GM18858 (cell line): ENCODE measurements around the gene SPACA4.
"Not testable (repeated sequence)": the region's sequence is repeated elsewhere in the genome, so short reads cannot be mapped to it uniquely, and the experiment has no call there.

Experiments
- ATAC-seq: cut with Tn5 transposase; IDR thresholded peaks from one replicate; pipeline ENCODE4 v1.9.1; 2021; ENCODE audit not compliant: unreplicated experiment

The SPACA4 gene

DNA sequence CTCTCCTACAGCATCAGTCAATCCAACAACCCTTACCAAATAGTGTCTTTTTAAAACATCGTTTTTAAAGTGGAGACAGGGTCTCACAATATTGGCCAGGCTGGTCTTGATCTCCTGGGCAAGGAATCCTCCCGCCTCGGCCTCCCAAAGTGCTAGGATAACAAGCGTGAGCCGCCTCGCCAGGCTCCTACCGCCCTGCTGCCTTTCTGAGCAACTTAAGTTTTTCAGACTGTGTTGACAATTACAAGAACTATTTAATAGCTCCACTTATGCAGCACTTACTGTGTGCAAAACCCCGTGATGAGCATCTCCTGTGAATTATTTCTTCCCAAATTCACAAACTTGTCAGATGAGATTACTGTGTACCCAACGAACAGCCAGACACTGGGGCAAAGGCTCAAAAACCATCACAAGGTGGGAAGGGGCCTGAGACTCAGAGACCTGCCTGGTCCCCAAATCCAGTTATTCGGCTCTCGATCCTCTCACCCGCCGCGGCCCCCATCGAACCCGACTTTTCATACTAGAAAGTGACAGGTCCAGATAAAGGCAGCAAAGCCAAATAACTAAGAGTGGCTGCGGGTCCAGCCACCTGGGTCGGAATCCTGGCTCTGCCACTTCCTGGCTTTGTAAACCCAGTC lies 11.9 kb downstream of the SPACA4 start:
- no peak for ATAC-seq

DNA sequence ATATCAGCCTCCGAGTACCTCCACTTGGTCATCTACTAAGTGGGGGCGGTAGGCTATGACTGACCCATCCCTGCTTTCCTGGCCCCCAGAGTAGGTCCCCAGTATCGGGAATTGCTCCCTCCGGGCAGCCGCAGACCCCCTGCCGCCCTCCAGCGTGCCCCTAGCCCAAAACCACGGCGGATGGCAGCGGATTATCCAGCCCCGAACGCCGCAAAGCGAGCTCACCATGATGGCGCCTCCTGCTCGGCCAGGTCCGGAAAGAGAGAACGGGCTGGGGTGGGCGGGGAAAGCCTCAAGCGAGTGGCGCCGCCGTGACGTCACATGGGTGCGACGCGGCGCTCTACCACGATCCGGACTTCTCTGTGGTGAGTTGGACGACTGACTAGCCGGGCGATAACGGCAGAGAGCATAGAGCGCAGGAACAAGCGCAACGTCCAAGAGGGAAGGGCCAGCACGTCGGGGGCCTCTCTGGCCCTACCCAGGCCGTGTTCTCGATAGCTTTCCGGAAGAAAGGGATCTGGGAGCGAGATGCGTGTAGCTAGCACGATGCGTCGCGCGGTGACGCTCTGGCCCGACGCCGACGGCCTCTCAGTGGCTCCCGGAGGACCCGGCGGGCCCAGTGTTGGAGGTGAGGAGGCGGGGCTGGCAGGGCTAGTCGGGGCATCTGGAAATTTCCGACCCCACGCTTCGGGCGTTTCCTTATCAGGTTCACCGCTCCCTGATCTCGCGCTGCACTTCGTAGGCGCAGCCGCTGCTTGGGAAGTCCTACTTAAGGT lies 12.6 kb downstream of the SPACA4 start, which contains the start of the genes RPL18 and SPHK2:
Gene RPL18, minus strand, starts transcription at position 263 of the 776 bp plus-strand sequence. Its CDS starts 35 bp downstream, at position 228.
Gene SPHK2, plus strand, starts transcription at position 591 of the 776 bp plus-strand sequence. CDS start 1,009 bp downstream, outside the sequence.
- peak; percentile 76 for ATAC-seq

DNA sequence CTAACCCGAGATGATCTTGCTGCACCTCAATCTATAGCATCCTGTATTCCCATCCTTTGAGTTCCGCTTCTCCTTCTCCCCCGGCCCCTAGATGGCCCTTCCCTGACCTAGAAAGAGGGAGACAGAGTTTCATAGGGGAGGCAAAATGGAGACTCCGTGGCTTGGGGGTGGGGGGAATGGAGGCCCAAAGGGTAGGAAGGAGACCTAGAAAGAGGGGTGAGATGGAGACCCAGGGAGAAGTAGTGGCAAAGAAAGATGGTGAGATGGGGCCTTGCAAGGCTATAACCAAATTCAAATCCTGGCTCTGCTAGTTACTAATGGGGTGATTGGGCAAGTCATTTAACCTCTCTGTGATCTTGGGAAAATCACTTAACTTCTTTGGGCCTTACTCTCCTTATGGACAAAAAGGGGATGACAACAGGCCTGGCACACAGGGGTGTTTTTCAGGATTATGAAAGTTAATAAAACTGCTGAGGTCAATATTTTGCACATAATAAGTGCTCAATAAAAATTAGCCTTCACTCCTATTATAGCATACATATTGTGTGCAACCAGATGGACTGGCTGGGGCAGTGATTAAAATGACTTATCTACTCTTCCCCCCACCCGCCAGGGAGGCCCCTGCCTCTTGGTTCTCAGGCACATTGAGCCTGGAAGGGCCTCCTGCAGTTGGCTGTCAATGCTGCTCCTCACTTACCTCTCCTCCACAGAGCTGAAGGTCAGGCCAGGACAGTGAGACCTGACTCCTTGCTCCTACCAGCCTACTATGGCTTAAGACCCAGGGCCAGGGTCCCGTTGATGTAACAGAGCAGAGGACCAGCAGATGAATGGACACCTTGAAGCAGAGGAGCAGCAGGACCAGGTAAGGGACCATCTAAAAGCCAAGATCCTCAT lies 13.4 kb downstream of the SPACA4 start:
- no peak for ATAC-seq

DNA sequence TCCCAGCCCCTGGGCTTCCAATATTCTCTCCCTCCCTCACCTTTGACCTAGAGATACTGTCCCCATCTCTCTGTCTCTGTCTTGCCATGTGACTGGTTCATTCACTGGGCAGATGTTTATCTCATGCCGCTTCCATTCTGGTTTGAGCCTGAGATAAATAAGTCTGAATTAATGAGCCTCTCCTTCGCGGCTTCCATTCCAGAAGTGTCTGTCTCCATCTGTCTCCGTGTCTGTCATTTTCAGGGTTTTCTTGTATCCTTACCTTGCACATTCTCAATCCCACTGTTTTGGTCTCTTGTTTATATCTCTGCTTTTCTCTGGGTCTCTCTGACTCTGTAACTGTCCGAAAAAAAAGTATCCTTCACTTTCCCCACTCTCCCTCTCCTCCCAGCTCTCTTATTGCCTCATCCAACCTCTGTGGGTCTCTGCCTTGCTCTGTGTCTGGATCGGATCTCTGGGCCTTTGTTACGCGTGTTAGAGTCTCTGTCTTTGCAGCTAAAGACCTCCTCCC lies 17.1 kb downstream of the SPACA4 start:
- ATAC-seq = no peak

DNA sequence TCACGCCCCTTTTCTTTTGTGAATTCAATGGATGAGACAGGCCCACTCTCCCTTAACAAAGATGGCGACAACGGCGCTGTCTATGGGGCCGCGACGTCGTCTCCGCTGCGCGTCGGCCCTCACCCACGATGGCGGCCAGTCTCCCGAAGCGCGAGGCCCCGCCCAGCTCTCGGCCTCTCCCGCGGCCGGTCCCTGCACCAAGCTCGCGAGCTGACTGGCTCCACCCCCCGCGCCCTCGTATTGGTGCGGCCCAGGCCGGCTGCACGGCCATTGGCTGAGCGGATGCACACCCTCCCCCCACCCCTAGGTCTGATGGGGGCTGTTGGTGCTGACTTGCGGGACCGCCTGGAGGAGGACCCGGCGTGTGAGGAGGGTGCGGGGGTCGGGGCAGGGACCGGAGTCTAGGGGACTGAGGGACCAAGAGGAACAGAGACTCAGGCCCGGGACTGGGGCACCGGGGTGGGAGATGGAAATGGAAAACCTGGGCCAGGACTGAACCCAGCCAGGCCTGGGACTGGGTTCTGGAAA lies 17.6 kb downstream of the SPACA4 start:
- ATAC-seq = peak; percentile 42

DNA sequence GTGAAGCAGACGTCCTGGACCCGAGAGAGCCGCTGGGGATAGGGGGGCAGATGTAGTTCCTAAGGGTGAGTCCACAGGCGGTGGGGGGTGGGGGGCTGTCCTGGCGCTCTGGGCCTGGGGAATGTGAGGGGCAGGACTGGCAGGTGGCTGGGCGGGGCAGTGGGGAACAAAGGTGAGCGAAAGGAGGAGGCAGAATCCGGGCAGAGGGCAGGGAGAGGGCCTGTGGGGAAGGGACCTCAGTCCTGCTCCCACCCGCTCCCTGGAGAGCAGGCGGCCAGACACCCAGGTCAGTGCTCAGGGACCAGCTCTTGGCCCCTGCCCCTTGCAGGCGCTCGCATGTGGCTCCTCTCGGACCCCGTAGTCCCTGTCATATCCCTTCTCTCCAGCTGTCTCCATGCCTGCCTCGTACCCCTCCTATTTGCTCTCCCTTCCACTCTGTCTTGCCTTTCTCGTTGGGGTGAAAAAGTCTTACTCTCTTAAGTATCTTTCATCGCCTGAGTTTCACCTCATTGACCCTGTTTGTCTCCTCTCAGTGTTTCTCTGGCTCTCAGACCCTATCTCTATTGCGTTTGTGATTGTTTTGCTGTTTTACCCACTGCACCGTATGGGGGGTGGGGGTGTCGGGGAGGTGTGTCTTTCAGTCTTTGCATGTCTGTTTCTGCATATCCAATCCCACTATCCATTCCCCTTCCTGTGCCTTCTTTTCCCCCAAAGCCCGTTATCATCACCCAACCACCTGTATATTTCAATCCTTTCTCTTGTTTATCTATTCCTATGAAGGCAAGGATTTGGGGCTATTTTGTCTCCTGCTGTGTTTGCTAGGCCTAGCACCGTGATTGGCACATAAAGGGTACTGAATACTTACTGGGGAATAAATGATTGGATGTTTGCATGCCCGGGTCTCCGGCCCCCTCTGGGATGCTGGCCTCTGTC lies 18.5 kb downstream of the SPACA4 start:
- no peak for ATAC-seq

DNA sequence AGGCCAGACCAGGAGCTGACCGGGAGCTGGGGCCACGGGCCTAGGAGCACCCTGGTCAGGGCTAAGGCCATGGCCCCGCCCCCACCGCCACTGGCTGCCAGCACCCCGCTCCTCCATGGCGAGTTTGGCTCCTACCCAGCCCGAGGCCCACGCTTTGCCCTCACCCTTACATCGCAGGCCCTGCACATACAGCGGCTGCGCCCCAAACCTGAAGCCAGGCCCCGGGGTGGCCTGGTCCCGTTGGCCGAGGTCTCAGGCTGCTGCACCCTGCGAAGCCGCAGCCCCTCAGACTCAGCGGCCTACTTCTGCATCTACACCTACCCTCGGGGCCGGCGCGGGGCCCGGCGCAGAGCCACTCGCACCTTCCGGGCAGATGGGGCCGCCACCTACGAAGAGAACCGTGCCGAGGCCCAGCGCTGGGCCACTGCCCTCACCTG lies 19.4 kb downstream of the SPACA4 start:
- no peak for ATAC-seq

DNA sequence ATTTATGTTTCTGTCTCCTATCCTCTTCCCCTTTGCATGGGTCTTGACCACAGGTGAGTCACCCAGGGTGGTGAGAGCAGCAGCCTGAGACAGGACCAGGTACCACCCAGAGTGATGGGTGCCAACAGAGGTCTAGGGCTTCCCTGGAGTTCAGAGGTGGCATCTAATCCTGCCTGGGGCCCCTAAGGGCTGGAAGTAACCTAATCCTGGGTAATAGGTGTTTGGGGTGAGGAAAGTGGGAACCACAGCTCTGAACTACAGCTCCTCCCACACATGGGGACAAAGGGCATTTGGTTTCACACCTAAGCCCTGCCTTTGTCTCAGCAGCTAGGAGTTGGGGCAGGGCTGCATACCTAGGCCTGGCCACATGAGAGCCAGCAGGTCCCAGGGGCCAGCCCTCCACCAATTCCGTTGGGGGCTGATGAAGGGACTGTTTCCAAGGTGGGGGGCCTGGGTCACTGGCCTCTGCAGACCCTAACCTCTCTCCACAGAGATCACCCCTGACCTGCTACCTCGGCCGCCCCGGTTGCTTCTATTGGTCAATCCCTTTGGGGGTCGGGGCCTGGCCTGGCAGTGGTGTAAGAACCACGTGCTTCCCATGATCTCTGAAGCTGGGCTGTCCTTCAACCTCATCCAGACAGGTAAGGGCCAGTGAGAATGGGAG lies 20.8 kb downstream of the SPACA4 start:
- no peak for ATAC-seq

DNA sequence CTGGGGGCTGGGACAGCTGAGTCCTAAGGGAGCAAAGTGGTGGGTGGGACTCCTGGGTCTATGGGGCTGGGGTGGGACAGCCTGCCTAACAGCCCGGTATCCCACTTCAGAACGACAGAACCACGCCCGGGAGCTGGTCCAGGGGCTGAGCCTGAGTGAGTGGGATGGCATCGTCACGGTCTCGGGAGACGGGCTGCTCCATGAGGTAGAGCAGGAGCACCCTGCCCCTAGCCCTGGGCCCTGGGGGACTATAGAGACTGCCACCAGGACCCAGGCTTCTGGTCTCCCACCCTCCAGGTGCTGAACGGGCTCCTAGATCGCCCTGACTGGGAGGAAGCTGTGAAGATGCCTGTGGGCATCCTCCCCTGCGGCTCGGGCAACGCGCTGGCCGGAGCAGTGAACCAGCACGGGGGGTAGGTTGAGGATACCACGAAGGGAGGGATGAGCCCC lies 21.3 kb downstream of the SPACA4 start:
- ATAC-seq = no peak

DNA sequence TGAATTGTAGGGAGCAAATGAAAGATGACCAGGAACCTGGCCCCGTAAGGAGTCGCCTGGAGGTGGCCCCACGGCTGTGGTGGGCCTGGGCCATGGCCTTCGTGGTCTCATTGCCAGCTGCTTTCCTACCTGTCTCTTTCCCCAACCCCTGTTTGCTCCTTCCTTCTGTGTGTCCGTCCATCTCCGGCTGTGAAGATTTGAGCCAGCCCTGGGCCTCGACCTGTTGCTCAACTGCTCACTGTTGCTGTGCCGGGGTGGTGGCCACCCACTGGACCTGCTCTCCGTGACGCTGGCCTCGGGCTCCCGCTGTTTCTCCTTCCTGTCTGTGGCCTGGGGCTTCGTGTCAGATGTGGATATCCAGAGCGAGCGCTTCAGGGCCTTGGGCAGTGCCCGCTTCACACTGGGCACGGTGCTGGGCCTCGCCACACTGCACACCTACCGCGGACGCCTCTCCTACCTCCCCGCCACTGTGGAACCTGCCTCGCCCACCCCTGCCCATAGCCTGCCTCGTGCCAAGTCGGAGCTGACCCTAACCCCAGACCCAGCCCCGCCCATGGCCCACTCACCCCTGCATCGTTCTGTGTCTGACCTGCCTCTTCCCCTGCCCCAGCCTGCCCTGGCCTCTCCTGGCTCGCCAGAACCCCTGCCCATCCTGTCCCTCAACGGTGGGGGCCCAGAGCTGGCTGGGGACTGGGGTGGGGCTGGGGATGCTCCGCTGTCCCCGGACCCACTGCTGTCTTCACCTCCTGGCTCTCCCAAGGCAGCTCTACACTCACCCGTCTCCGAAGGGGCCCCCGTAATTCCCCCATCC lies 22.1 kb downstream of the SPACA4 start:
- ATAC-seq = no peak

DNA sequence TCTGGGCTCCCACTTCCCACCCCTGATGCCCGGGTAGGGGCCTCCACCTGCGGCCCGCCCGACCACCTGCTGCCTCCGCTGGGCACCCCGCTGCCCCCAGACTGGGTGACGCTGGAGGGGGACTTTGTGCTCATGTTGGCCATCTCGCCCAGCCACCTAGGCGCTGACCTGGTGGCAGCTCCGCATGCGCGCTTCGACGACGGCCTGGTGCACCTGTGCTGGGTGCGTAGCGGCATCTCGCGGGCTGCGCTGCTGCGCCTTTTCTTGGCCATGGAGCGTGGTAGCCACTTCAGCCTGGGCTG lies 22.7 kb downstream of the SPACA4 start:
- ATAC-seq = no peak

DNA sequence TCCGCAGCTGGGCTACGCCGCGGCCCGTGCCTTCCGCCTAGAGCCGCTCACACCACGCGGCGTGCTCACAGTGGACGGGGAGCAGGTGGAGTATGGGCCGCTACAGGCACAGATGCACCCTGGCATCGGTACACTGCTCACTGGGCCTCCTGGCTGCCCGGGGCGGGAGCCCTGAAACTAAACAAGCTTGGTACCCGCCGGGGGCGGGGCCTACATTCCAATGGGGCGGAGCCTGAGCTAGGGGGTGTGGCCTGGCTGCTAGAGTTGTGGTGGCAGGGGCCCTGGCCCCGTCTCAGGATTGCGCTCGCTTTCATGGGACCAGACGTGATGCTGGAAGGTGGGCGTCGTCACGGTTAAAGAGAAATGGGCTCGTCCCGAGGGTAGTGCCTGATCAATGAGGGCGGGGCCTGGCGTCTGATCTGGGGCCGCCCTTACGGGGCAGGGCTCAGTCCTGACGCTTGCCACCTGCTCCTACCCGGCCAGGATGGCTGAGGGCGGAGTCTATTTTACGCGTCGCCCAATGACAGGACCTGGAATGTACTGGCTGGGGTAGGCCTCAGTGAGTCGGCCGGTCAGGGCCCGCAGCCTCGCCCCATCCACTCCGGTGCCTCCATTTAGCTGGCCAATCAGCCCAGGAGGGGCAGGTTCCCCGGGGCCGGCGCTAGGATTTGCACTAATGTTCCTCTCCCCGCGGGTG lies 23.2 kb downstream of the SPACA4 start:
- no peak for ATAC-seq

DNA sequence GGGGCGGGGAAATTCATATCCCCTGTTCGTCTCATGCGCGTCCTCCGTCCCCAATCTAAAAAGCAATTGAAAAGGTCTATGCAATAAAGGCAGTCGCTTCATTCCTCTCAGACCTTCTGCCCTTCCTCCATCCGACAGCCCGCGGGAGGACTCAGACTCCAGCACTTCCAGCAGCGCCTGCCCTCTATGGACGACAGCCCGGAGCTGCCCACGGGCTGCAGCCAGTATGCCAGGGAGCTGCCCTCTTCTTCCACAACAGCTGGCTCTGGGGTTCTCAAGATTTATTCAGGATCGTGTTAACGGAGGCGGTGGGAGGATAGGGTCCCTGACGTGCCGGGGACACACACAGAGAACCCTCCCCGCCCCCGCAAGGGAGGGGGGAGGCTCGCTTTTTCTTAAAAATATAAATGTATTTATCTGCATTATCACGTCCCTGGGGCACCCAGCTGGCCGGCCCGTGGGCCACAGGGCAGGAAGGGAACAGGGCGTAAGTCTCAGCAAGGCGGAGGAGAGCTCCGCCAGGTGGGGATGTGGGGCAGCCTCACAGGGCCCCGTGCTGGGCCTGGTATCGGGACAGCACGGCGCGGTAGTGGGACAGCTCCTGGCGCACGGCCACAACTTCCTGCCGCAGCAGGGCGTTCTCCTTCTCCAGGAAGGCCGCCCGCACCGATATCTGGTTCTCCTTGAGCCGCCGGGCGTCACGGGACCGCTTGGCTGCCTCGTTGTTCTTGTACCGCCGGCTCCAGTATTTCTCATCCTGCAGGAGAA lies 23.9 kb downstream of the SPACA4 start:
- no peak for ATAC-seq

DNA sequence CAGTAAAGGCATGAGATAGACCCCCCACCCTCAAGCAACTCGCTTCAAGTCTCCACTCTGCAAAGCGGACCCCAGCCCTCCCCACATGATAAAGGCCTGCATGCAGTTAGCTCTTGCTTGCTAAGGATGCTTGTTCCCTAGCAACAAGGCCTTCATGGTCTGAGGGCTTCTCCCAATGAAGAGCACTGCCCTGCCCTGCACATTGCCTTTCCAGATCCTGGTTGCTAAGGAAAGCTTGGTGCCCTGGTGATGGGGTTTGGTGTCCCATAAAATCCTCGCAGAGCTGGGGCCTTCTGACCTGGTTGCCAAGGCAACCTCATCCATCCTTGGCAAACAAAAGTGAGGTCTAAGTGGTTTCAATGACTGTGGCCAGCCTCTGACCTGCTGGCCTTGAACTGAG lies 24.7 kb downstream of the SPACA4 start:
- ATAC-seq = no peak

DNA sequence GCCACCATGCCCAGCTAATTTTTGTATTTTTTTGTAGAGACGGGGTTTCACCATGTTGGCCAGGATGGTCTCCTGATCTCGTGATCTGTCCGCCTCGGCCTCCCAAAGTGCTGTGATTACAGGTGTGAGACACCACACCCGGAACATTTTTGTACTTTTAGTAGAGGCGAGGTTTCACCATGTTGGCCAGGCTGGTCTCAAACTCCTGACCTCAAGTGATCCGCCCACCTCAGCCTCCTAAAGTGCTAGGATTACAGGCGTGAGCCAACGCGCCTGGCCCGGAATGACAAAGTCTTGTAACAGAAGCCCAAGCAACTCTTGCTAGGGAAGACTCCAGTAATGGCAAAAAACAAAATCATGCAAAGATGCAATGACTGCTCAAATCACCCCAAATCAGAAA lies 25.7 kb downstream of the SPACA4 start:
- not testable (repeated sequence) for ATAC-seq

DNA sequence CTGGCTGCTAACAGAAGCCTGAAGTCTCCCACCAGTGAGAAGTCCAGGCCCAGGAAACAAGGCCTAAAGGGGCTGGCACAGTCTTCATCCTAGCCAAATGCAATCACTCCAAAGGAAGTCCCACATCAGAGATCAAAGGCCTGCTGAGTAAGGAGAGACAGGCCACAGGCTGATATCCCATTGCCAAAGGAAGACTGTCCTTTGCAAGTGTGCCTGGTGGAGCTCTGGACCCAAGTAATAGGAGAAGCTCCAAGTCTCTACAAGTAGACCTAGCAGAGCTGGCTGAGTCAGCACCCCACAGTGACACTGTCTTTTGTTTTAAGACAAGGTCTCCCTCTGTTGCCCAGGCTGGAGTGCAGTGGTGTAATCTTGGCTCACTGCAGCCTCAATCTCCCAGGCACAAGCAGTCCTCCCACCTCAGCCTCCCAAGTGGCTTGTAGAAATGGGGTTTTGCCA lies 26.2 kb downstream of the SPACA4 start:
- no peak for ATAC-seq
